Neural cell (in vitro differentiated cells): Measurements from ENCODE around the gene COL6A5. TPM values are rescaled to one million over a fixed set of nuclear protein-coding genes. Genes with fewer than 3 reads are reported as not detected.

Experiments
- H2AFZ ChIP-seq: fragments of 200-600, 300-800 bp; sonication (generic), shearing (Covaris generic); 2 replicates; pipeline ENCODE4 v1.6.0; 2014; ENCODE audit warnings: low read depth, mild to moderate bottlenecking, antibody characterized with exemption, low read length, moderate library complexity
- H3F3A ChIP-seq: fragments of 200-600 bp; shearing (Covaris generic); 2 replicates; pipeline ENCODE4 v1.6.1; 2016; ENCODE audit warnings: mild to moderate bottlenecking, moderate library complexity, mixed read lengths, antibody characterized with exemption, low read length; ENCODE audit not compliant: insufficient read depth, poor library complexity, severe bottlenecking
- H3K27ac ChIP-seq: fragments of 200-600, 300-800 bp; sonication (generic), shearing (Covaris generic); 2 replicates; pipeline ENCODE4 v1.5.1; 2014; ENCODE audit warnings: mild to moderate bottlenecking, low read length, moderate library complexity
- H3K27me3 ChIP-seq: fragments of 300-800, 200-600 bp; sonication (generic), shearing (Covaris generic); 2 replicates; pipeline ENCODE4 v1.6.0; 2014; ENCODE audit warnings: mild to moderate bottlenecking, low read depth, low read length, moderate library complexity; ENCODE audit not compliant: insufficient read depth
- H3K36me3 ChIP-seq: fragments of 300-800, 200-600 bp; sonication (generic), shearing (Covaris generic); 2 replicates; pipeline ENCODE4 v1.5.1; 2014; ENCODE audit warnings: mild to moderate bottlenecking, antibody characterized with exemption, low read length, moderate library complexity; ENCODE audit not compliant: insufficient read depth
- H3K4me2 ChIP-seq: fragments of 300-800, 200-600 bp; sonication (generic), shearing (Covaris generic); 2 replicates; pipeline ENCODE4 v1.6.0; 2014; ENCODE audit warnings: mild to moderate bottlenecking, low read length
- H3K4me3 ChIP-seq: fragments of 300-800, 200-600 bp; sonication (generic), shearing (Covaris generic); 2 replicates; pipeline ENCODE4 v1.5.1; 2014; ENCODE audit warnings: mild to moderate bottlenecking, low read length, moderate library complexity
- H3K79me2 ChIP-seq: fragments of 200-600 bp; shearing (Covaris generic); replicated peaks from 2 replicates; pipeline ENCODE4 v1.6.0; 2014; ENCODE audit warnings: mild to moderate bottlenecking, low read length, moderate library complexity; ENCODE audit not compliant: insufficient read depth
- H3K9ac ChIP-seq: fragments of 300-800, 200-600 bp; sonication (generic), shearing (Covaris generic); 2 replicates; pipeline ENCODE4 v1.6.1; 2016; ENCODE audit warnings: mild to moderate bottlenecking, low read length, mixed read lengths
- H3K9me2 ChIP-seq: fragments of 200-600 bp; shearing (Covaris generic); 2 replicates; pipeline ENCODE4 v1.6.1; 2016; ENCODE audit warnings: mild to moderate bottlenecking, low read length, mixed read lengths; ENCODE audit not compliant: insufficient read depth
- H3K9me3 ChIP-seq: fragments of 200-600, 300-800 bp; sonication (generic), shearing (Covaris generic); 2 replicates; pipeline ENCODE4 v1.6.1; 2016; ENCODE audit warnings: mild to moderate bottlenecking, mixed run types, low read length, moderate library complexity, mixed read lengths
- H4K20me1 ChIP-seq: fragments of 200-600 bp; shearing (Covaris generic); 2 replicates; pipeline ENCODE4 v1.6.1; 2016; ENCODE audit warnings: mild to moderate bottlenecking, mixed run types; ENCODE audit not compliant: insufficient read depth
- CTCF ChIP-seq: fragments of 450-650 bp; IDR thresholded peaks from 2 replicates; pipeline ENCODE4 v1.5.1; 2014; ENCODE audit warnings: antibody characterized with exemption, mild to moderate bottlenecking, moderate library complexity; ENCODE audit not compliant: poor library complexity, severe bottlenecking
- EP300 ChIP-seq: fragments of 450-650 bp; conservative IDR thresholded peaks from 2 replicates; pipeline ENCODE4 v1.6.1; 2014; ENCODE audit warnings: antibody characterized with exemption, mild to moderate bottlenecking, moderate library complexity; ENCODE audit not compliant: poor library complexity, severe bottlenecking
- EZH2 ChIP-seq: fragments of 200-600, 300-800 bp; shearing (Covaris generic), sonication (generic); IDR thresholded peaks from 2 replicates; pipeline ENCODE4 v1.6.1; 2014; ENCODE audit warnings: antibody characterized with exemption, low read length, borderline replicate concordance, mild to moderate bottlenecking; ENCODE audit not compliant: insufficient read depth, poor library complexity, severe bottlenecking
- MXI1 ChIP-seq: fragments of 450-650 bp; conservative IDR thresholded peaks from 2 replicates; pipeline ENCODE4 v1.6.1; 2014; ENCODE audit warnings: antibody characterized with exemption, mild to moderate bottlenecking; ENCODE audit not compliant: poor library complexity, severe bottlenecking
- POLR2AphosphoS5 ChIP-seq: IDR thresholded peaks from 2 replicates; pipeline ENCODE4 v1.6.1; 2012
- RAD21 ChIP-seq: fragments of 450-650 bp; conservative IDR thresholded peaks from 2 replicates; pipeline ENCODE4 v1.6.1; 2014; ENCODE audit warnings: antibody characterized with exemption, mild to moderate bottlenecking, moderate library complexity
- REST ChIP-seq: IDR thresholded peaks from 2 replicates; pipeline ENCODE4 v1.6.1; 2012; ENCODE audit warnings: borderline replicate concordance
- SMC3 ChIP-seq: fragments of 450-650 bp; conservative IDR thresholded peaks from 2 replicates; pipeline ENCODE4 v1.6.1; 2014; ENCODE audit warnings: antibody characterized with exemption, mild to moderate bottlenecking, moderate library complexity; ENCODE audit not compliant: poor library complexity
- TAF1 ChIP-seq: IDR thresholded peaks from 2 replicates; pipeline ENCODE4 v1.6.1; 2012; ENCODE audit warnings: low read depth
- polyA plus RNA-seq: library from polyadenylated mRNA; depleted of rRNA; stranded (reverse); fragments of >200 nt; gene quantifications from 2 replicates; pipeline ENCODE4 v1.2.3, GENCODE V29; 2014

Gene COL6A5
- polyA plus RNA-seq, 1 donor from 2014 or later = not detected

GRCh38 chr3:130412991-130413560 is 67.6 kb downstream of the COL6A5 start:
- no peaks in the 10 kb centered on the region for H3F3A ChIP-seq
- H3K27me3 ChIP-seq = peaks cover 7% of the 10 kb centered on the region
- no peaks in the 10 kb centered on the region for H3K79me2 ChIP-seq
- H3K9me2 ChIP-seq = no peaks in the 10 kb centered on the region
- no peaks in the 10 kb centered on the region for H3K36me3 ChIP-seq
- no peak overlapping the region for H3K4me3 ChIP-seq
- no peak overlapping the region for H3K4me2 ChIP-seq
- no peak overlapping the region for H2AFZ ChIP-seq
- no peak overlapping the region for H3K27ac ChIP-seq
- H4K20me1 ChIP-seq = no peaks in the 10 kb centered on the region
- no peak overlapping the region for H3K9ac ChIP-seq
- no peaks in the 10 kb centered on the region for H3K9me3 ChIP-seq
- TF ChIP-seq POLR2AphosphoS5 (no peak), EP300 (no peak), MXI1 (no peak), CTCF (no peak), EZH2 (no peak), TAF1 (no peak), RAD21 (no peak), REST (no peak), SMC3 (no peak)

- Histone ChIP-seq H3F3A (no peaks in the 10 kb centered on the region), H3K9ac (no peak overlapping the region), H3K4me2 (no peak overlapping the region), H4K20me1 (no peaks in the 10 kb centered on the region), H3K79me2 (no peaks in the 10 kb centered on the region), H3K9me3 (no peaks in the 10 kb centered on the region), H2AFZ (no peak overlapping the region), H3K9me2 (no peaks in the 10 kb centered on the region), H3K36me3 (no peaks in the 10 kb centered on the region), H3K27ac (no peak overlapping the region), H3K4me3 (no peak overlapping the region), H3K27me3 (peaks cover 7% of the 10 kb centered on the region)
- TF ChIP-seq CTCF (no peak), EP300 (no peak), EZH2 (no peak), MXI1 (no peak), TAF1 (no peak), RAD21 (no peak), POLR2AphosphoS5 (no peak), SMC3 (no peak), REST (no peak)
These were observed 69.0 kb downstream of the COL6A5 start for GRCh38 chr3:130414457-130414856.
